HG02798 (cell line): ENCODE measurements around the gene H2BK1.
A peak's percentile ranks its signal among the peaks of the same experiment; 100 is the strongest.

Experiments
- ATAC-seq: cut with Tn5 transposase; IDR thresholded peaks from one replicate; pipeline ENCODE4 v1.9.1; 2021; ENCODE audit warnings: mild to moderate bottlenecking; ENCODE audit not compliant: unreplicated experiment, poor library complexity

H2BK1 gene

DNA sequence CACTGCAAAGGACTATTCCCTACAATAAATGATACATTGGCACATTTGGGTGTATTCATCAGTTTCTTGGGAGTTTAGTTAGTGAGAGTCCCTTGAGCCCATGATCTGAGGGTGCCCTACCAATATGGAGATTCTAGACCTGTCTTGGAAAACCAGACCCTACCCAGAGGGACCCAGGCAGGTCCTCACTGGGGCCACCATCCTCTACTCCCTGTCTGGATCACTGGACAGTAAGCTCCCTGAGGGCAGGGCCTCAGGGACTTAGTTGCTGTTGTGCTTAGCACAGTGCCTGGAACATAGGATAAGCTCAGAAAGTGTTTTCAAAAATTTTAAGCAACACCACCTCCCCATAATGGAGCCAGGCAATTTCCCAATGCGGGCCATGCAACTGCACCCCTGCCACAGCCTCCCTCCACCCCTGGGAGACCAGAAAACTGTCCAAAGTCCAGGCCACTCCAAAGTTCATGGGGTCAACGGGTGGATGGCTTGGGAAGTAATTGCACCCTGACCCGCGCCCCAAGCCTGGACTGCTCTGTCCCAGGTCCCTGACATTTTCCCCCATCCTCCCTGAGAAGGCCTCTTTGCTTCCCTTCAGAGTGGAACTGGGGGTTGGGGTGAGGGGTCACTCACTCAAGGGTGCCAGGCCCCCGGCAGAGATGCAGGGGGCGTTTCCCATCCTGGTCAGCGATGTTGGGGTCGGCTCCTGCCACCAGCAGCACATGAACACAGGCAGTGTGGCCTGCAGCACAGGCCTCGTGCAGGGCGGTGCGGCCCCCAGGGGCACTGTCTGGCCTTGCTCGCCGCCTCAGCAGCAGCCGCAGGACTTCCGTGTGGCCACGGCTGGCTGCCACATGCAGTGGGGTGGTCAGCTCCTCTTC, 24.3 kb downstream of the H2BK1 start:
- no peak for ATAC-seq

DNA sequence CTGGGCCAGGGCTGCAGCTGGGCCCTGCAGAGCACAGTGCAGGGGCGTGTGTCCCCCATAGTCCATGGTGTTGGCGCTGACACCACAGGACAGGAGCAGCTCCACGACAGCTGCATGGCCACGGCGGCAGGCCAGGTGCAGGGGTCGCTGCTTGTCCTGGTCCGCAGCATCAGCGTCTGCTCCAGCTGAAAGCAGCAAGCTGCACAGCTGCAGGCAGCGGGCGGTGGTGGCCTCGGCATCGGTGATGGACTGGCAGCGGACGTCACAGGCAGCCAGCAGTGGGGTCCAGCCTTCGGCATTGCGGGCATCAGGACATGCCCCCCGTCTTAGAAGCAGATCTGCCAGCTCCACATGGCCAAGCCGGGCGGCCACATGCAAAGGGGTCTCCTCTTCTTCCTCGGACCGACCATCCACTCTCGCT, 29.3 kb downstream of the H2BK1 start:
- ATAC-seq = no peak

DNA sequence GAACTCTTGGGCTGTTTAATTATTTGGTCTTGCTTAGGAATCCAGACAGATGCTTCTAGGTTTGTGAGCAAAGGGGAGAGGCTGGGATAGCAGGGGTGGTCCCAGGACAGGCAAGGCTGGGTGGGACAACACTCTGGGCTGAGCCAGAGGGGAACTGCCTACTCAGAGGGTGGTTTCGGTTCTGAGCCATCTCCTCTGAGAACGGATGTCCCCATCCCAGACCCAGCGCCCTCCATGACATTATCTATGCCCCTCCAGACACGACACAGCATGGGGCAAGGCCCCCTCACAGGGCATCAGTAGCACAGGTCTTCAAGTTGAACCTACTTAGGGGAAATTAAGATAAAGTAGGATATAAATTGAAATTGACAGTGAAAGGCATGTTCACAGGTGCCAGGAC, 30.3 kb downstream of the H2BK1 start:
- no peak for ATAC-seq

DNA sequence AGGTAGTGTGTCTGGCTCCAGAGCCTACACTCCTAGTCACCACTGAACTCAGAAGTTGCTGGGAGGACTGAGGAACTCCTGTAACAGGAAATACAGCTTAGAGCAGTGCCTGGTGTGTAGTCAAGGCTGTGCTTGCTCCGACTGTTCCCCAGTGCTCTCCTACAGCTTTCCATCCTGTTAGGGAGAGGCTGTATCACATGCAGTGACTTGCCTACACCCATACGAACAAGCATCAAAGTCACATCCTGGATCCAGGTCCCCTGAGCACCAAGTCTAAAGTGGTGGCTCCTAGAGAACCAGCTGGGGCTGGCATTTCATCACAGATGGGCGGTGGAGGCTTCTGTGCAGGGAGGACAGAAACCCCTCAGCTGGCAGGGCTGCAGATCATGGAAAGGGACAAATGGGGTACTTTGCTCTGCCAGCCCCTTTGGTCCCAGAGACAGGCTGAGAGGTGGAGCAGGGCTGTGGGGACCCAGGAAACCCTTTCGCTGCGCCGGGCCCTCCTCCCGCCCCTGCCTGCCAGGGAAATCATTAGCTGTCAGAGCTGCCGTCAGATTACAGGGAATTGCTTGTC, 30.9 kb downstream of the H2BK1 start:
- no peak for ATAC-seq

DNA sequence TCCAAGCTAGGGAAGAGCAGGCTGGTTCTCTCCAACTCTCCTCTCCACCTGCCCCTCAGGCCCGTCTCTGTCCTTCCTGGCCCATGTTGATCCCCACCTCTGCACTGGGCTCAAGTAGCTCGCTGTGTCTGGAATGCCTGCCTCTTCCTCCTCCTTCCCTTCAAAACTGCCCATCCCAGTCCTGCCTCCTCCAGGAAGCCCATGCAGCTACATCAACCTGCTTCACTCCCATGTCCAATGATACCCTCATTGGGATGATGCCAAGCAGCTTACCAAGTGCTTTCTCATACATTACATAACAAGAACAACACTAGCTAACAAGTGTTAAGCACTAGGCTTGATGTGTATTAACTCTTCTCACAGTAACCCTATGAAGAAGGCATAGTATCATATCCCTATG, 31.5 kb downstream of the H2BK1 start:
- no peak for ATAC-seq

DNA sequence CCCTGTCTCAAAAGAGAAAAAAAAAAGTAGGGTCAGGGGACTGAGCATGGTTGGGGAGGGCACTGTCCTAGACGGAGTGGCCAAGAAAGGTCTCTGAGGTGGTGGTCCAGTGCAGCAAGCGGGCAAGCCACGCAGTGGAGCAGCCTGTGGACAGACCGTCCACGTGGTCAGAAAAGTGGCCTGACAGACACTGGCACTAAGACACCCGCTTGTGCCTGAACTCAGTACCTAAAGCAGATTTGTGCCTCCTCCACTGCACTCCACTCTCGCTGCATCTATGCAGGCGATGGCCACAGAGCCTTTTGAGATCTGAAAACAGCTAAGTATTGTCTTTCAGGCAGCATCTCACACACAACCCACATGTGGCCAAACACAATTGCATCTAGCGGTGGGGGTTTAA, 32.1 kb downstream of the H2BK1 start:
- no peak for ATAC-seq

DNA sequence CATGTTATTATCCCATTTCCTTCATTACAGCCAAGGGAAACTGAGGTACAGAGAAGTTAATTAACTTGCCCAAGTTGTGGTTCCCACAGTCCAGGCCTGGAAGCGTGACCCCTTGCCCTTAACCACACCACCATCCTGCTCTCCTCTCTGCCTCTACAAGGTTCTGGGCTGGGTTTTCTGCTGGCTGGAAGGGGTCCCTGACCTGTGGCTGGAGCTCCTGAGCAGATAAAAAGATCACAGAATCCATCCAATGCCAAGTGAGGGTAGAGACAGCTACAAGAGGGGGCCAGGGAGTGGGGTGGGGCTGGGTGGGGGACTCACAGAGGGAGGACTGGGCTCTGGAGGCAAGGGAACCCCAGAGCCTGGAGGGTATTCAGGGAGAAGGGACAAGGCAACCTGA, 33.0 kb downstream of the H2BK1 start:
- ATAC-seq = no peak

DNA sequence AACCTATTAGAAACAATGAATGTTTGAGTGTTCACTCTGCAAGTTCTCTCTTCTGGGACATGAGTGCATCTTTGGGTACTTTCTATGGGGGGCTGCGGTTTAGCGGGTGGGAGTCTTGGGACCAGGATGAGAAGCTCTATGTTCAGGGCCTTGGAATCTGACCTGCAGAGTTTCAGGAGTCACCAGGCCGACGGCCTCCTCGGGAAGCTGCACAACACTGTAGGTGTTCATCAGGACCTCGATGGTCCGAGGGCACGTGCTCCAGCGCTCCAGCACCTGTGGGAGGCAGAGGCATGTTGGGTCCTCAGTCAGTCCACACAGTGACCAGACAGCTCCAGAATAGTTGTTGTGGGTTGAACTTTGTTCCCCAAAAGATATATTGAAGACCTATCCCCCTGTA, 33.9 kb downstream of the H2BK1 start:
- ATAC-seq = no peak

DNA sequence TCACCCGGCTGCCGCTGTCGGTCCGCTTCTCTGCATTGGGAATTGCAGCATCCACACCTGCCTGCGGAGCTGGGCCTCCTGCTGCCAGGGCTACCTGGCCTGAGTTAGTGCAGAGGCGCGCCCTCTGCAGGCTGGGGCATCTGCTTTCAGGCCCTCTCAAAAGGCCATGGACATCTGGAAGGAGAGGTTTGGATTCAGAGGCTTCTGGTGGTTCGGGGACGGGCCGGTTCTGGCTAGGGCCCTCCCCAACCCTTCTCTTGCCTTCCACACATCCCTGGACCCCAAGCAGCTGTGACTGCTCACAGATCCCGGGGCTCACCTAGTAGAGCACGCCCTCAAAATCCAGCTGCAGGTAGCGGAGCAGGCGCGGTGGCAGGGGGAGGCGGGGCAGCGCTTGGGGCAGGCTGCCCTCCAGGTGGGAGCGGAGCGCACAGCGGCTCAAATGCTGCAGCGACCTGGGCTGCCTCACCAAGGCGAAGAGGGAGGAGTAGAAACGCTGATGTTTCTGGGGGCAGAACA, 34.4 kb downstream of the H2BK1 start:
- no peak for ATAC-seq

DNA sequence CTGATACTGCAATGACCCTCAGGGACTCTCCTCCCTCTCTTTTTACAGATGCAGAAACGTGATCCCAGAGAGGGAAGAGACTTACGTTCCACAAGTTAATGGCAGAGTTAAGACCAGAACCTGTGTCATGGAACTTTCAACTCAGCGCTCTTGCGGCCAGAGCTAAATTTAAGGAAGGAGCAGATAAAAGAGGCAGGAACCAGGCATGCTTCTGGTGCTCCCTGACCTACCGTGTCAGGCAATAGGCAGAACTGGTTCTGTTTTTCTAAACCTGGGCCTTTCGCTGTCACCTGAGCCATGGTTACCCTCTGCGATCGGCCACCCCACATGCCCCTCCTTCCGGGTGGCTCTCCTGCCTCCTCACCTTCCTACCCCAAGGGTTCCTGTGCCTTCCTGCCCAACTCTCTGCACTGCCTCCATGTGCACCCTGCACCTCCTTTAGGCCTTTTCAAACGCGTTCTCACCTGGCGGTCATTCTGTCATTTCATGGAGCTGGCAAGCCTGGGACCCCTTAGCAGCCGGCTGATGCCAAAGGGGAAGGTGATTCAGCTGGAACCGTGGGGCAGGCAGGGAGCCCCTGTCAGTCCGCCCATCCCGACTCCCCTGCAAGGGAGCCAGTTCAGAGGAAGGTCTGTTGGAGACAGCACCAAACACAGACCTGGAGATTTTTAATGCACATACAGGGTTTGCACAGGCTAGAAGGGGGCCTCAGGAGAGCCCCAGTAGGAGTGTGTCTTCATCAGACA, 35.1 kb downstream of the H2BK1 start:
- no peak for ATAC-seq

DNA sequence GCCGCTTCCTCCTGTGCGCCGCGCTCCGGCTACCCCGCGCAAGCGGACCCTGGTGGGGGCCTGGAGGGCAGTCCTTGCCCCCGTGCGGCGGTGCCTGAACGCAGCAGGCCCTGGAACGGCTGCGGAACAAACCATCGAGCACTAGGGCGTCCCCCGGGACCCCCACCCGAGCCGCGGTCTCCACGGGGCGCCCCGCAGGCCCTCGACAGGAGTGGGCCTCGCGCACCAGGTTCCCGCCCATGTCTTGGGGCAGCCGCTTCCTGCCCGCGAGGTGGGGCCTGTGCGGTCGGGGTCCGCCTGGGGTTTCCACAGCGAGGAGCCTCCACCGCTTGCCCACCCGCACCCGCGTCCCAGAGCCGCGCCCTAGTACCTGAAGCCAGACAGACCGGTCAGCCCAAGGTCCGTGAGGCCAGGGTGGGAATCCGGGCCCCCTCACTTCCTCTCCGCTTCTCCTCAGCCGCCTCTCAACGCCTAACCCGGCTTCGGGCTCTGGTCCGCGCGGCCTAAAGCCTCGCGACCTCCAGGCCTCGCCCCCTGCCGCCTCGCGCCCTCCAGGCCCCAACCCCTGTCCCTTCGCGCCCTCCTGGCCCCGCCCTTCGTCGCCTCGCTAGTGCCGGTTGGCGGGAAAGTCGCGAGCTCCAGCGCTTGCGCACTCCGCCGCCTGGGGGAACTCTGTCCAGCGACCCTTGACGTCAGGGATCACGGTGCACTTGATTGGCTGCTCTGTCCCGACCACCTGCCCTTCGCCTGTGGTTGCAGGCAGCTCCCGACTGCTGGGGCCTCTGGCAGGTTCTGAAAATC, 35.8 kb downstream of the H2BK1 start:
- no peak for ATAC-seq

DNA sequence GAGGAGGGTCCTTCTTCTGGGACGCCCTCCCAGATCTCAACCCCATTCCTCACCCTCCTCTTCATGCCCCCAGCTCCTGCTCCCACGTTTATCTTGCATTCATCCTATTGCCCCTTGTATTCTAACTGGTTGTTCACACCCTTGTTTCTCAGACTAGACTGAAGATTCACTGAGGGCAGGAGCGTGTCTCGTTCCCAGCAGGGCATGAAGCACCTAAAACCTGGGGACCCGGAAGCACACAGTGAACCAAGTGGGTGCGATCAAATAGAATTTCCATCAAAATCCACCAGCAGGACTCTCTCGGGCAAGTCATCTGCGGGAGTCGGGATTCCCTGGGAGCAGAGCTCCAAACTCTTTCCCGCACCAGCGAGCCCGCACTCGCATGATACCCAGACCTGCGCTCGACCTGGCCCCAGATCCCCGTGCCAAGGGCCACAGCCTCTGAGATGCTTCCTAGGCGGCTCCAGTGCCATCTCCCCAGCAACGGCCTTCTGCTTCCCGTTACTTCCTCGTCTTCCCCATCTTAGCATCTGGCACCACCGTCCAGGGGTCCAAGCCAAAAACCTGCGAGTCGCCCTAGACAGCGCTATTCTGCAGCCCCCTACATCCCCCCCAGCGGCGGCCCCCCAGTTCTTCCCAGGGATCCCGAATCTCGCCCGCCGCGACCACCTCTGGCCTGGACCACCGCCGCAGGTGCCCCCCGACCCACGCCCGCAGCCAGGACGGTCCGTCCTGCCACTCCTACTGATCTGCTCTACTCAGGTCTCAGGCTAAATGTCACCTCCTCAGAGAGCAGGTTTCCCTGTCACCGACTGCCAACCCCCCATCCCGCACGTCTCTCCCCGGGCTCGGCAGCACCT, 36.7 kb downstream of the H2BK1 start:
- ATAC-seq = no peak

DNA sequence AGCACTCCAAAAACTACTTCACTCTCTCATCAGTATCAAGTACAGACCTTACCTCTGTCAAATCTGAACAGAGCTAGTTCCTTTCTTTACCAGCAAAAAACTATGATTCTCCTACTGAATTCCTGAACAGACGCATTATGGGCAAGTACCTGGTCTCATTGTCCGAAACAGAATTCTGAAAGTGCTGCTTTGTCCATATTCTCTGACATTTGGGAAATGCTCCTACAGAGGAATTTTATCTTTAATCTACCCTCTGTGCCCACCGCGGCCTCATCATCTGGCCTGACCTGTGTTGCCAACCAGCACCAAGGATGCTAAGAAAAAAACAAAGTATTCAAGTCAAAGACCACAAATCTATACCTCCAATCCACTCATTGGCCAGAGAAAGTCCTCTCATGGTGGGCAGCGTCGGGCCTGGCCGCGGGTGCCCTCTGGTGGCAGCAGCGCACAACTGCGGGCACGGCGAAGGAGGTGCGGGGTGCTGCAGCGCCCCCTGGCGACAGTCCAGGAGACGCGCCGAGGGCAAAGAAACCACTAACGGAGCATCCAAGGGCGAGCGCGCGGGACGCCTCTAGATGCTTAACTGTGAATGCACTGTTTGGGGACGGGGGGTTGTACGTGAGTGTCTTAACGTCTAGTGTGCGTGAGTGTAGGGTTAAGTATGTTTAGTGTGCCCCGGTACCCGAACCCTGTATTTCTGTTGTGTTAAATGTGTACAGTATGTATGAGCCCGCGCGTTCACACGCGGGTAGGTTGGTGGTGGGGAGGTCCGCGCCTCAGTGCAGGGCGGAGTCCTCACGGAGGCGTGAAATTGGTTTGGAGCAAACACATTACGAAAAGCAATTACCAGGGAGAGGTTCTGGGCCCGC, 37.8 kb downstream of the H2BK1 start:
- ATAC-seq = peak; percentile 67

DNA sequence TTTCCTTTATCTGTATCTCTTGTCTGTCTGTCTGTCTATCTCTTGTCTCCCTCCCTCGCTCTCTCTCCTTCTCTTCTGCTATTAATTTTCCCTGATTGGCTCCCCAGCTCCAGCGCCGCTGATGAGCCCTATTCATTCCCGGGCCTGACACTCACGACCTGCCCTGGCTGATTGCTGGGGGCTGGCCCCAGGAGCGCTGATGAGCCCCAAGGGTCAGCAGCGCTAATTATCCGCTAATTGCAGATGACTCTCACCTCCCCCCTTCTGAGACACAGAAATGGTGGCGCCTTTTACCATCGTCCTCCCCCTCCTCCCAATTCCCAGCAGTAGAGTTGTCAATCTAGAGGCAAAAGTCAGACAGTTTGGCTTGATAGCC, 41.5 kb downstream of the H2BK1 start:
- no peak for ATAC-seq

DNA sequence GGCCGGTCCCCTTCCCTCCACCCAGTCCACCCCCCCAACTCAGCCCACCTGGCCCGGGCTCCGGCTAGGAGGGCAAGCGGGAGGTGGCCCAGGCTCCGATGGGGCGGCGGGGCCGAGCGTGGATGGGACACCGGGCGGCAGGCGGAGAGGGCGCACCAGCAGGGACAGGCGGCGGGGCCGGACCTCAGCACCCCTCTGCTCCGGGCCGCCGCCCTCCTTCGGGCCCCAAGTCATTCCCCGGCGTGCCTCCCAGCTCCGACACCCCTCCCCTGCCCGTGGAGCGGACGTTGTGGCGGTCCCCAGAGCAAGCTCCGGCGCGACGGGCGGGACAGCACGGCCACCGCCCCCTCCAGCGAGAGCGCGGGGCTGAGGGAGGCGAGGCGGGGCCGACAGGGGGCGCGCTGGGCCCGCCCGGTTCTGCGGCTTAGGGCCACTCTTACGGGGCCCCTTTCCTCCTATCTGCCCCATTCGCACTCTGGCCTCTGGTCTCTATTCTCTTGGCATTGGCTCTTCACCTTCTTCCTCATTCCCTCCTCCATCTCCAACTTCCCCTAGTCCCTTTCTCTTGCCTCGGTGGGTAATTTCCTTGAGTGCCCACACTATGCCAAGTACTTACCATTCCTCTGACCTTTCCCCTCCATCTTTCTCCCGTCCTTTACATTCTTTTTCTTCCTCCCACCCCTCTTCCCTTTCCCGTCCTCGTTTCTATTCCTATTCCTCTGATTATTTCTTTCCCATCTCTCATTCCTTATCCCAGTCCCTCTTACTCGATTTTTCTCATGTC, 42.1 kb downstream of the H2BK1 start:
- peak; percentile 47 for ATAC-seq

DNA sequence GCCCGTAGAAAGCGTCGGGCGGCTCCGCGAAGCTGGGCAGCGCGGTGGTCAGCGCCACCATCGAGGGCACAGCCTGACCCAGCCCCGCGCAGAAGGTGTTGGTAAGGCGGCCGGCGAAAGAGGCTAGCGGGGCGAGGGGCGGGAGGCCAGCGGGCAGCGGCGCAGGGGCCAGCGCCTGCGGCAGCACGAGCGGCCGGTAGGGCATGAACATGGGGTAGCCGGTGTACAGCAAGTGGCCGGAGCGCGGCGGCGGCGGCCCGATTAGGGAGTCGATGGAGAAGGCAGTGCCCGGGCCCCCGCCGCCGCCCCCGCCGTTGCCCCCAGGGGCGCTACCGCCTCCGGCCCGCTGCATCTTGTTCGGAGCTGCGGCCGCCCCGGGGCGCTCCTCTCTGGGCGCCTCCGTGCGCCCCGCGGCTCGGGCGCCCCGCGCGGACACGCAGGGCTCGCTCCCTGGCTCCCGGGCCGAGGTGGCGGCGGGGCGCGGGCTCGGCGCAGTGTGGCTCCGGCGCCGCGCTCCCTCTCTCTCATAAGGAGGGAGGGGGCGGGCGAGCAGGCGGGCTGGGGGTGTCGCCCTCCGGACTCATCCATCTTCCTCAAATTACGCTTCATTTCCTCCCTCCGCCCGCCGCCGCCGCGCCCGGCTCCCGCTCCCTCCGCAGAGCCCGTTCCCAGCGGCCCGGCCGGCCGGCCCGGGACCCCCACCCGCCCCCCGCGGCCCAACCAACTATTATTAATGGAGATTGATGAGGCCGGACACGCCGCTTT, 42.9 kb downstream of the H2BK1 start, which contains the start of gene GBX1:
Gene GBX1, minus strand, starts transcription at position 498 of the 765 bp plus-strand sequence. Its CDS starts 146 bp downstream, at position 352.
- no peak for ATAC-seq

DNA sequence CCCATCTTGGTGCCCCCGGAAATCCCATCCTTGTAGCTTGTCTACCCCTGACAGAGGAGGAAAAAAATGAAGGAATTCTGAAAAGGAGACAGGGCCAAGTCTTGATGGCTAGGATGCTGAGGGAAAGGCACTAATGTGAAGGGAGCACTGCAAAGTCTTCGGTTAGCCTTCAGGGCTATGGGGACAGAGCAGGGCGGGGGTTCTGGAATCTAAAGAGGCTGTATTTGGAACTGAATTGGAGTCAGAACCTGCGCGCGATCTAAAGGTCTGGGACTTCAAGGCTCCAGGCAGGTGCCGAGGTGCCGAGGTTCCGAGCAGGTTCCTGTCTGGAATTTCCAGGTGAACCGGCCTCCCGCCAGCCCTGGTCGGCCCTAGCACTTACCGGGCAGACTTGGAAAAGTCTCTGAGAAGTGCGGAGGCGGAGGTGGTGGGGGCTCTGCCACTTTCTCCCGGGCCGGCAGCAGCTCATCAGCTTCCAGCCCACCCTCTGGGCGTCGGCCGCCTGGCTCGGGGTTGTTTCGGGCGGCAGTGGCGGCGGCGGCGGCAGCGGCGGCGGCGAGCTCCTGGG, 43.6 kb downstream of the H2BK1 start:
- ATAC-seq = no peak
